Measurements from ENCODE around the gene BHLHA9. TPM values are rescaled to one million over a fixed set of nuclear protein-coding genes. Genes with fewer than 3 reads are reported as not detected.
A peak's percentile ranks its signal among the peaks of the same experiment; 100 is the strongest.

The BHLHA9 gene
- total RNA-seq, 4 donors from 2014 or later = not detected

DNA sequence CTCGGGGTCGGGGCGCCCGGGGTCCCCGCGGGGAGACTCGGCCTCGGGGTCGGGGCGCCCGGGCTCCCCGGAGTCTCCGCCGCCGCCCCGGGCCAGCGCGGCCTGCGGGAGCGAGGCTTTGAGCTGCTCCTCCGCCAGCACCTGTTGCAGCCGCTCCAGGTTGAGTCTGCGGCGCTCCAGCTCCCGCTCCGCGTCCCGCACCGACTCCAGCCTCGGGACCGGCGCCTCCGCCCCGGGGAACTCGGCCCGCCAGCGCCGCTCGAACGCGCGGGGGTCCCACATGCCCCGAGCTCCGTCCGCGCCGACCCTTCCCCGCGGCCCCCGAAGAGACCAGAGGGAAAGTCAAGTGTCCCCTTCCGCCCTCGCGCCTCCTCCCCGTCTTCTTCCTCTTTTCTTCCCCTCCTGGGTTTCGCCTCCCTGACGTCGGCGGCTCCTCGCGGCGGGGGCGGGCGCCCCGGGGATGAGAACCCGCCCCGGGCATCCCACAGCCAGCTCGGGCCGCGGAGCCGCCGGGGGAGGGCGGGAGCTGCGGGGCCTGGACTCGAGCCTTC is 40.8 kb upstream of the BHLHA9 start:
- no peaks in the 10 kb centered on the region for H3K36me3 ChIP-seq
- TF ChIP-seq EP300 (IDR thresholded peaks at IDR 0.05) (no peak), POLR2AphosphoS5 (IDR thresholded peaks at IDR 0.05) (no peak), POLR2A (IDR thresholded peaks at IDR 0.05) (peak in 1 of 2 donors; percentile 56), CTCF (IDR thresholded peaks at IDR 0.05) (no peak)
- no CpG with 5 or more reads among the region's 74 CpGs for WGBS, 2 donors (ENCODE audit: low coverage in 1 of 2)
- peak overlapping the region; percentile 36 to 67 for H3K4me3 ChIP-seq
- peaks cover 0 to 38% (median 8%) of the 10 kb centered on the region in 3 donors for H3K4me1 ChIP-seq
- no peaks in the 10 kb centered on the region for H3K9me3 ChIP-seq
- H3K27ac ChIP-seq = peak overlapping the region in 3 of 4 donors; percentile 62 to 75 (median 71)
- H3K27me3 ChIP-seq = peaks cover 76% of the 10 kb centered on the region
- ATAC-seq = peak; percentile 82

DNA sequence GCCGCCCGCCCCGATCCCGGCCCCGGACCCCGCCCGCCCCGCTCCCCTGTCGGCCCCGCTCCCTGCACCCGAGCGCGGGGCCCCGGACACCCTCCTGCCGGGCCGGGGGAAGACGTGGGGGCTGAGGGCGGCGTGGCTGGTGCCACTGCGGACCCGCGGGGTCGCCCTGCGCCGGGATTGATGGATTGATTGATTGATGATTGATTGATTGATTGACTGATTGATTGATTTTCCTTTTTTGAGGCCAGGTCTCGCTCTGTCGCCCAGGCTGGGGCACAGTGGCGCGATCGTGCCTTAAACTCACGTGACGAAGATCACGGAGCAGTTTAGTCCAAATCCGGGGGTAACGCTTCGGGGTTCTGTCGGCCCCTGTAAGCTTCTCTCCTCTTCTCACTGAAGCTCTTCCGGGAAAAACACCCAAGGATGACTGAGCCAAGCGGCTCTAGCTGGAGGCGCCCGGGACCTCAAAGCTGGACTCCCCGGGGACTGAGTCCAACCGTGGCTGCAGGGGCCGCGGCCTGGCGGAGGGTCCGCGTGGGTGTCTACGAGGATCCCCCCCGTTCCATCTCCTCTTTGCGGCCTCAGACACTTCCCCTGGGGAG is 40.2 kb upstream of the BHLHA9 start:
- WGBS, 2 donors (ENCODE audit: low coverage in 1 of 2) = 13% methylated on average over 9 of the region's 51 CpGs; no CpG with 5 or more reads in 1 of the 2 donors
- Histone ChIP-seq H3K9me3 (no peaks in the 10 kb centered on the region), H3K36me3 (no peaks in the 10 kb centered on the region), H3K4me1 (peaks cover 0 to 38% (median 8%) of the 10 kb centered on the region in 3 donors), H3K27ac (peak overlapping the region in 3 of 4 donors; percentile 62 to 75 (median 71)), H3K4me3 (peak overlapping the region; percentile 36 to 67), H3K27me3 (peaks cover 76% of the 10 kb centered on the region)
- no peak for ATAC-seq
- no peak for TF ChIP-seq EP300 (IDR thresholded peaks at IDR 0.05)
- no peak for TF ChIP-seq CTCF (IDR thresholded peaks at IDR 0.05)
- TF ChIP-seq POLR2AphosphoS5 (IDR thresholded peaks at IDR 0.05) = no peak
- no peak for TF ChIP-seq POLR2A (IDR thresholded peaks at IDR 0.05)

DNA sequence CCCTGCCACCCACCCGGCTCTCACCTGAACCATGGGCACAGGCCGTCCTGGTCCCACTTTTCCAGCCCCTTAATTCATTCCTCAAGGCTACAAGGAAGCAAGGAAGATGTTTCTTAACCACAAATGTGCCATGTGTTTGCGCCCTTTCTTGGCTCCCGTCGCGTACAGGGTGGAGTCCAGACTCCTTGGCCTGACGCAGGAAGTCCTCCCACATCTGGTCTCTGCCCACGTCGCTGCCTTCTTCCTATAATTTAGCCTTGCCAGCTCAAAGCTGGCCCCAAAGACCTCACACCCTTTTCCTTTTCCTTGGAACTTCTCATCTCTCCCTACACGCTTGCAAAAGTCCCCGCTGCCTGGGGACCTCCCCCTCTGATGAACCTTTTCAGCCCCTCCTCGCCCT is 38.8 kb upstream of the BHLHA9 start:
- Histone ChIP-seq H3K4me1 (peaks cover 0 to 38% (median 8%) of the 10 kb centered on the region in 3 donors), H3K4me3 (no peak overlapping the region), H3K27ac (peak overlapping the region in 1 of 4 donors; percentile 21), H3K9me3 (no peaks in the 10 kb centered on the region), H3K36me3 (no peaks in the 10 kb centered on the region), H3K27me3 (peaks cover 74% of the 10 kb centered on the region)
- TF ChIP-seq POLR2AphosphoS5 (IDR thresholded peaks at IDR 0.05) (no peak), EP300 (IDR thresholded peaks at IDR 0.05) (no peak), POLR2A (IDR thresholded peaks at IDR 0.05) (no peak), CTCF (IDR thresholded peaks at IDR 0.05) (no peak)
- peak; percentile 55 for ATAC-seq
- WGBS, 2 donors (ENCODE audit: low coverage in 1 of 2) = 53 to 83% methylated on average over 11 to 12 of the region's 12 CpGs

DNA sequence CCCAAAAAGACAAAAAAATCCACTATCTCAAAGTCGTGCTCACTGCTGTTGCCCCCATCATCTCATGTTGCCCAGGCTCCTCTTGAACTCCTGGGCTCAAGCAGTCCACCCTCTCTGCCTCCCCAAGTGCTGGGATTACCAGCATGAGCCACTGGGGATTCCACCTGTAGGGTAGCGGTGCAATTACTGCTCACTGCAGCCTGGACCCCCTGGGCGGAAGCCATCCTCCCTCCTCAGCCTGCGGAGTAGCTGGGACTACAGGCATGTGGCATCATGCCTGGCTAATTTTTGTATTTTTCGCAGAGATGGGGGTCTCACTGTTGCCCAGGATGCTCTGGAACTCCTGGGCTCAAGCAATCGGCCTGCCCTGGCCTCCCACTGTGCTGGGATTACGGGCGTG is 37.9 kb upstream of the BHLHA9 start:
- WGBS, 2 donors (ENCODE audit: low coverage in 1 of 2) = 52 to 70% methylated on average over 2 to 7 of the region's 8 CpGs
- H3K4me1 ChIP-seq = peaks cover 0 to 38% (median 8%) of the 10 kb centered on the region in 3 donors
- H3K4me3 ChIP-seq = no peak overlapping the region
- no peak overlapping the region for H3K27ac ChIP-seq
- no peak for ATAC-seq
- no peaks in the 10 kb centered on the region for H3K9me3 ChIP-seq
- TF ChIP-seq POLR2AphosphoS5 (IDR thresholded peaks at IDR 0.05) = no peak
- no peak for TF ChIP-seq EP300 (IDR thresholded peaks at IDR 0.05)
- no peak for TF ChIP-seq POLR2A (IDR thresholded peaks at IDR 0.05)
- no peak for TF ChIP-seq CTCF (IDR thresholded peaks at IDR 0.05)
- peaks cover 65% of the 10 kb centered on the region for H3K27me3 ChIP-seq
- H3K36me3 ChIP-seq = no peaks in the 10 kb centered on the region

- Histone ChIP-seq H3K27me3 (peaks cover 61% of the 10 kb centered on the region), H3K36me3 (no peaks in the 10 kb centered on the region), H3K4me3 (no peak overlapping the region), H3K27ac (no peak overlapping the region), H3K4me1 (peaks cover 0 to 34% (median 8%) of the 10 kb centered on the region in 3 donors), H3K9me3 (no peaks in the 10 kb centered on the region)
- no peak for ATAC-seq
- TF ChIP-seq POLR2A (IDR thresholded peaks at IDR 0.05) (no peak), CTCF (IDR thresholded peaks at IDR 0.05) (no peak), EP300 (IDR thresholded peaks at IDR 0.05) (no peak), POLR2AphosphoS5 (IDR thresholded peaks at IDR 0.05) (no peak)
- 35 to 55% methylated on average over 5 to 6 of the region's 11 CpGs for WGBS, 2 donors (ENCODE audit: low coverage in 1 of 2)
Observed at GRCh38 chr17:1232786-1233185, 37.5 kb upstream of the BHLHA9 start.
